Right ventricle myocardium inferior (tissue), 1 donor: ENCODE data around the gene TRIP6. TPM values are rescaled to one million over a fixed set of nuclear protein-coding genes. Genes with fewer than 3 reads are reported as not detected.

Source experiments
- microRNA-seq: library from miRNA; unstranded; fragments of <30 nt; microRNA quantifications from one replicate; pipeline ENCODE4 v1.2.0, GENCODE V29; 2020
- total RNA-seq: library from RNA; stranded (reverse); fragmentation: NEBNext Ultra II Directional; extraction: Animal tissue kit (Norgen Biotek cat#: 25700); gene quantifications from one replicate; pipeline ENCODE4 v1.2.1, GENCODE V29; 2021
- donor health status: DM: no; HTN: yes; CAD: no; lungs with severe emphysema.

TRIP6 gene
- total RNA-seq, 1 donor from 2014 or later = 15.5 TPM

Small RNA genes within 50 kb of the gene (microRNA-seq; reads per million reads assigned to microRNA genes)
- not detected for gene MIR6875

Other genes with a start within 250 kb of the TRIP6 start
- 0.22 TPM for gene TFR2, start 225.8 kb upstream of the TRIP6 start, total RNA-seq
- gene ACTL6B, start 210.9 kb upstream of the TRIP6 start, total RNA-seq = not detected
- 120 TPM for gene GNB2, start 193.6 kb upstream of the TRIP6 start, total RNA-seq
- 25.4 TPM for gene GIGYF1, start 173.1 kb upstream of the TRIP6 start, total RNA-seq
- gene POP7, start 161.3 kb upstream of the TRIP6 start, total RNA-seq = 29.2 TPM
- gene EPO, start 146.9 kb upstream of the TRIP6 start, total RNA-seq = not detected
- gene ZAN, start 133.8 kb upstream of the TRIP6 start, total RNA-seq = not detected
- gene EPHB4, start 39.9 kb upstream of the TRIP6 start, total RNA-seq = 27.0 TPM
- gene SLC12A9, start 14.7 kb upstream of the TRIP6 start, total RNA-seq = 10.2 TPM
- gene SRRT, start 7.7 kb downstream of the TRIP6 start, total RNA-seq = 70.5 TPM
- gene UFSP1, start 22.3 kb downstream of the TRIP6 start, total RNA-seq = 1.9 TPM
- gene ACHE, start 28.5 kb downstream of the TRIP6 start, total RNA-seq = 0.73 TPM
- gene MUC3A, start 82.1 kb downstream of the TRIP6 start, total RNA-seq = 0.51 TPM
- not detected for gene MUC12, start 102.2 kb downstream of the TRIP6 start, total RNA-seq
- gene MUC17, start 152.7 kb downstream of the TRIP6 start, total RNA-seq = not detected
- gene TRIM56, start 218.1 kb downstream of the TRIP6 start, total RNA-seq = 21.0 TPM